Measurements from ENCODE around the gene PAK1.
"Not testable (repeated sequence)": the region's sequence is repeated elsewhere in the genome, so short reads cannot be mapped to it uniquely, and the experiment has no call there.

Gene PAK1

DNA sequence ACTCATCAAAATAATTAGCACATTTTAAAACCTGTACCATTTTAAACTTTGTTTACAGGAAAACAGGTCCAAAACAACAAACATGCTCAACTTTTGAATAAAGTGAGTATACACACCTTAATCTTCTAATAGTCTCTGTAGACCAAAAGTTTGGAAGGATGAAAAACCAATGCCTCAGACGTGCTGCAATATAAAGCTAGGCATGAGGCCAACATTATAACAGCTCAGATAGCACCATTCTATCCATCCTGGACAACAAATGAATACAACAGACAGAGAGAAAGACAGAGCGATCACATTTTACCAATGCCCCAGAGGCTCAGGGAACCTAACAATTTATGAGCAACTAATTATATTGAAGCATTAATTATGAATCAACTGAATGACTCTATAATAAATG lies 77.0 kb downstream of the PAK1 start:
- Histone ChIP-seq H3K9me3 (ENCODE audit: control insufficient read depth in 1 of 2, low read length in 2 of 2) (no peaks in the 10 kb centered on the region), H3K27me3 (ENCODE audit: control insufficient read depth in 1 of 2, insufficient read depth in 2 of 2, low read length in 2 of 2) (no peaks in the 10 kb centered on the region), H3K36me3 (ENCODE audit: control insufficient read depth in 1 of 2, insufficient read depth in 2 of 2, low read length in 2 of 2) (no peaks in the 10 kb centered on the region), H3K27ac (ENCODE audit: low read depth, low read length) (no peak overlapping the region), H3K9ac (ENCODE audit: low read depth in 1 of 2, low read length in 2 of 2) (no peak overlapping the region), H3K4me1 (ENCODE audit: control insufficient read depth in 1 of 2, insufficient read depth in 2 of 2, low read length in 2 of 2) (peaks cover 37 to 59% of the 10 kb centered on the region in 2 donors), H3K4me3 (ENCODE audit: low read depth in 1 of 2, low read length in 2 of 2) (no peak overlapping the region)

DNA sequence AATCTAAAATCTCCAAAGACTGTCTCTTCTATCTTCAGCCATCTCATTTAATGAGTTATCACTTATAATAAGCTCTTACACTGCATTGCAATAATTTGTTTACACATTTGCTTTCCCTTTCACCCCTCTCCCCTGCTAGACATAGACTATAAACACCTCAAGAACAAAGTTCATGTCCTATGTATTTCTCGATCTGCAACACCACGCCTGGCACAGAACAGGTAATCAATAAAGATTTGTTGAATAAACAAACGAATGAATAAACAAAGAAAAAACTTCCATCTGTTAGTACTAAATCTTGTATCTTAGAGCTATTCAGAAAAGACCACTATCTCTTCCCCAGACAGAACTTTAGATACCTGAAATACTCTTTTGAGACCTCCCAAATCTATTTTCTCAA lies 77.6 kb downstream of the PAK1 start:
- Histone ChIP-seq H3K9me3 (ENCODE audit: control insufficient read depth in 1 of 2, low read length in 2 of 2) (no peaks in the 10 kb centered on the region), H3K4me1 (ENCODE audit: control insufficient read depth in 1 of 2, insufficient read depth in 2 of 2, low read length in 2 of 2) (peaks cover 35 to 54% of the 10 kb centered on the region in 2 donors), H3K4me3 (ENCODE audit: low read depth in 1 of 2, low read length in 2 of 2) (no peak overlapping the region), H3K27ac (ENCODE audit: low read depth, low read length) (no peak overlapping the region), H3K27me3 (ENCODE audit: control insufficient read depth in 1 of 2, insufficient read depth in 2 of 2, low read length in 2 of 2) (no peaks in the 10 kb centered on the region), H3K9ac (ENCODE audit: low read depth in 1 of 2, low read length in 2 of 2) (no peak overlapping the region), H3K36me3 (ENCODE audit: control insufficient read depth in 1 of 2, insufficient read depth in 2 of 2, low read length in 2 of 2) (peaks cover 0 to 2% of the 10 kb centered on the region in 2 donors)

DNA sequence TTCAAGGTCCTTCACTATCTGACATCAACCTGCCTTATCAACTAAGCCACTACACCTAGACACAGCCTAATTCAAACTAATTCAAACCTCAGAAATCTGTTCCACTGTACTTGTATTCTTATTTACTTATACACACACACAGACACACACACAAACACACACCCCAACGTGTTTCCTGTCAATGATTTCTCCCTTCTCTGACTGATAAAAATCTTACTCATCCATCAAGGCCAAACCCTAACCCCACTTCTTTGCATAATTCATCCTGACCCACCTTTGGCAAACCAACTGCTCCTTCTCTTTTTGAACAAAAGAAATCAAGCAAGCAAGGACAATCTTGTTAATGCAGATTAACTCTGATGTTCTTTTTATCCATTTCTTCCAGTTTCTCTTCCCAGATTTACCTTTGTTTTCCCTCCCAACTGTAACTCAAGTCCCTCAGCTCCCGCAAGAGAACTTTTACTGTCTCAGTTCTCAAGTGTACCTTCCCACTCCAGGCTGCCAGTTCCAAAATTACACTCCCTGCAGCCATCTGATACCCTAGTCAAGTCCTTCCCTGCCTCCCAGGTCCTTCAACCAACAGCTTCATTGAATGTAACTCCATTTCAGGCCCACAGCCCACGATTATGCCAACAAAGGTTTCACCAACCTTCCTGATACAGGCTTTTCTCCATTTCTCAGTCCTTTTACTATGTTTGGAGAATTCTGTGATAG lies 78.3 kb downstream of the PAK1 start:
- no peak overlapping the region for H3K9ac ChIP-seq (ENCODE audit: low read depth in 1 of 2, low read length in 2 of 2)
- H3K4me3 ChIP-seq (ENCODE audit: low read depth in 1 of 2, low read length in 2 of 2) = no peak overlapping the region
- H3K9me3 ChIP-seq (ENCODE audit: control insufficient read depth in 1 of 2, low read length in 2 of 2) = no peaks in the 10 kb centered on the region
- H3K27ac ChIP-seq (ENCODE audit: low read depth, low read length) = no peak overlapping the region
- peaks cover 31 to 49% of the 10 kb centered on the region in 2 donors for H3K4me1 ChIP-seq (ENCODE audit: control insufficient read depth in 1 of 2, insufficient read depth in 2 of 2, low read length in 2 of 2)
- H3K27me3 ChIP-seq (ENCODE audit: control insufficient read depth in 1 of 2, insufficient read depth in 2 of 2, low read length in 2 of 2) = no peaks in the 10 kb centered on the region
- peaks cover 4 to 5% of the 10 kb centered on the region in 2 donors for H3K36me3 ChIP-seq (ENCODE audit: control insufficient read depth in 1 of 2, insufficient read depth in 2 of 2, low read length in 2 of 2)

DNA sequence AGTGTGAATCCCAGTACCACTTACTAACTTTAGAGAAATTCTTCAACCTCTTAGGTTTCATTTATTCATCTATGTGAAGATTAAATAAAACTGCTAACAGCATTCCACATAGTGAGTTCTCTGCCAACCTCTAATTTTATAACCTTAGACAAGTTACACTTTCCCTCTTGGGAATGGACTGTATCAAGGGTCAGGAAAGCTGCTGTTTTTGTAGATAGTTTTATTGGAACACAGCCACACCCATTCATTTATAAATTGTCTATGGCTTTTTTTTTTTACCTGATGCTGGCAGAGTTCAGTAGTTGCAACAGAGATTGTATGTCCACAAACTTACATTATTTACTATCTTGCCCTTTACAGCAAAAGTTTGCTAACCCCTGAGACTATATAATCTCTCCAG lies 81.1 kb downstream of the PAK1 start:
- Histone ChIP-seq H3K9ac (ENCODE audit: low read depth in 1 of 2, low read length in 2 of 2) (no peak overlapping the region), H3K9me3 (ENCODE audit: control insufficient read depth in 1 of 2, low read length in 2 of 2) (no peaks in the 10 kb centered on the region), H3K36me3 (ENCODE audit: control insufficient read depth in 1 of 2, insufficient read depth in 2 of 2, low read length in 2 of 2) (peaks cover 5% of the 10 kb centered on the region in 2 donors), H3K4me1 (ENCODE audit: control insufficient read depth in 1 of 2, insufficient read depth in 2 of 2, low read length in 2 of 2) (peaks cover 30 to 49% of the 10 kb centered on the region in 2 donors), H3K27ac (ENCODE audit: low read depth, low read length) (no peak overlapping the region), H3K27me3 (ENCODE audit: control insufficient read depth in 1 of 2, insufficient read depth in 2 of 2, low read length in 2 of 2) (no peaks in the 10 kb centered on the region), H3K4me3 (ENCODE audit: low read depth in 1 of 2, low read length in 2 of 2) (no peak overlapping the region)

DNA sequence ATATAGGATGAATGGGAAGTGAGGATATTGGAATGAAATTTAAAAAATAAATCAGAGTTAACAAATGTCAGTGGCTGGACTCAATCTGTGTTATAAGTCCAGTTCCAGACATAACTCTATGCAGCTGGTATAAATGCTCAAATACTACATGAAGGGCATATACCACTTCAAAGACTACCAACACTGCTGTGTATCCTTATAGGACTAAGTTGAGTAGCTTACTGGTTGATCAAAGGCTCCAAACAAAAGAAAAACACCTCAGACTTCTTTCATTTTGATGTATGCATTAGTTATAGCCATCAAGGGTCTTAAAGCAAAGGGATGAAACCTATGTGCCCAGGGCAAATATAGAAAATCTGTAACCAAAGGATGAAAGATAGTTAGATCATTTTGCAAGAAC lies 86.2 kb downstream of the PAK1 start:
- H3K36me3 ChIP-seq (ENCODE audit: control insufficient read depth in 1 of 2, insufficient read depth in 2 of 2, low read length in 2 of 2) = peaks cover 7 to 8% of the 10 kb centered on the region in 2 donors
- no peak overlapping the region for H3K27ac ChIP-seq (ENCODE audit: low read depth, low read length)
- no peak overlapping the region for H3K4me3 ChIP-seq (ENCODE audit: low read depth in 1 of 2, low read length in 2 of 2)
- H3K9ac ChIP-seq (ENCODE audit: low read depth in 1 of 2, low read length in 2 of 2) = no peak overlapping the region
- H3K9me3 ChIP-seq (ENCODE audit: control insufficient read depth in 1 of 2, low read length in 2 of 2) = no peaks in the 10 kb centered on the region
- H3K4me1 ChIP-seq (ENCODE audit: control insufficient read depth in 1 of 2, insufficient read depth in 2 of 2, low read length in 2 of 2) = peaks cover 2 to 6% of the 10 kb centered on the region in 2 donors
- H3K27me3 ChIP-seq (ENCODE audit: control insufficient read depth in 1 of 2, insufficient read depth in 2 of 2, low read length in 2 of 2) = no peaks in the 10 kb centered on the region

DNA sequence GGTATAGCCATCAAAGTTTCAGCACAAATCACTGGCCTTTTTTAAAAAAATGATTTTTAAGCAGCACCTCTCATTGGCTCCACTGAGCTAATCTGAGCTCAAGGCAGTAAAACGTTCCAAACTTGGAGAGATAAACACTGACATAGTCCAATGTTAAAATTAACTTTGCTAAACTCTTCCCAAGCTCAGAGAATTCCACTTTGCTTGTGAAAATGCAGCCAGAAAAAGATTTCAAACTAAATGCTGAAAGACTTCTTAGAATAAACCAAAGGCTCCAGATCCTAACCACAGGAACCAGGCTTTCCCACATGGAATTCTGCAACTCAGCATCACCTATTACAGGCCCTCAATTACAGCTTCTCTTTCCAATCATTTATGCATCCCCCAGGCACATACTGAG lies 87.7 kb downstream of the PAK1 start:
- Histone ChIP-seq H3K9me3 (ENCODE audit: control insufficient read depth in 1 of 2, low read length in 2 of 2) (no peaks in the 10 kb centered on the region), H3K27me3 (ENCODE audit: control insufficient read depth in 1 of 2, insufficient read depth in 2 of 2, low read length in 2 of 2) (no peaks in the 10 kb centered on the region), H3K4me1 (ENCODE audit: control insufficient read depth in 1 of 2, insufficient read depth in 2 of 2, low read length in 2 of 2) (peaks cover under 1 to 4% of the 10 kb centered on the region in 2 donors), H3K9ac (ENCODE audit: low read depth in 1 of 2, low read length in 2 of 2) (no peak overlapping the region), H3K27ac (ENCODE audit: low read depth, low read length) (no peak overlapping the region), H3K4me3 (ENCODE audit: low read depth in 1 of 2, low read length in 2 of 2) (no peak overlapping the region), H3K36me3 (ENCODE audit: control insufficient read depth in 1 of 2, insufficient read depth in 2 of 2, low read length in 2 of 2) (peaks cover 4 to 8% of the 10 kb centered on the region in 2 donors)

DNA sequence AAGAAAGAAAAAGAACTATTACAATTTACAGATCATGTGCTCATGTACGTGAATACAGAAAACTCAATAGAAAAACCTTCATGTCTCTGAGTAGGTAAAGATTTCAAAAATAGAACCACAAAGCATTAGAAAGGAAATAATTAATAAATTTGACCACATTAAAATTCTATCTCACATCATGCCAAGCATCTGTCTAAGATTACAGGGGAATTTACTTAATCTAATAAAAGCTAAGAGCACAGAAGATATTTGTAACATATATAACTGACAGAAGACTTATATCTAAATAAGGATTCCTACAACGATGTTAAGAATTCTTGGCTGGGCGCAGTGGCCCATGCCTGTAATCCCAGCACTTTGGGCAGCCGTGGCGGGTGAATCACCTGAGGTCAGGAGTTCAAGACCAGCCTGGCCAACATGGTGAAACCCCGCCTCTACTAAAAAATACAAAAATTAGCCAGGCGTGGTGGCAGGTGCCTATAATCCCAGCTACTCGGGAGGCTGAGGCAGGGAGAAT lies 88.6 kb downstream of the PAK1 start:
- H3K9ac ChIP-seq (ENCODE audit: low read depth in 1 of 2, low read length in 2 of 2); H3K36me3 ChIP-seq (ENCODE audit: control insufficient read depth in 1 of 2, insufficient read depth in 2 of 2, low read length in 2 of 2); H3K9me3 ChIP-seq (ENCODE audit: control insufficient read depth in 1 of 2, low read length in 2 of 2); H3K27ac ChIP-seq (ENCODE audit: low read depth, low read length); H3K27me3 ChIP-seq (ENCODE audit: control insufficient read depth in 1 of 2, insufficient read depth in 2 of 2, low read length in 2 of 2); H3K4me1 ChIP-seq (ENCODE audit: control insufficient read depth in 1 of 2, insufficient read depth in 2 of 2, low read length in 2 of 2); H3K4me3 ChIP-seq (ENCODE audit: low read depth in 1 of 2, low read length in 2 of 2): not testable (repeated sequence)

DNA sequence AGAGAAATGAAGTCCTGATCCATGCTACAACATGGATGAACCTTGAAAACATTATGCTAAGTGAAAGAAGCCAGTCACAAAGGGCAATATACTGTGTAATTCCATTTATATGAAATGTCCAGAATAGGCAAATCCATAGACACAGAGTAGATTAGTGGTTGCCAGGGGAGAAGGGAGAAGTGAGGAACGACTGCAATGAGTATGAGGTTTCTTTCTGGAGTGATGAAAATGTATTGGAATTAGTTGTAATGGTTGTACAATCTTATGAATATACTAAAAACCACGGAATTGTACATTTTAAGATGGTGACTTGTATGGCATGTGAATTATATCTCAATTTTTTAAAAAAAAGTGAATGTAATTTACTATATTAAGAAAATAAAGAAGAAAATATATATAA lies 89.3 kb downstream of the PAK1 start:
- no peak overlapping the region for H3K27ac ChIP-seq (ENCODE audit: low read depth, low read length)
- H3K9me3 ChIP-seq (ENCODE audit: control insufficient read depth in 1 of 2, low read length in 2 of 2) = no peaks in the 10 kb centered on the region
- peaks cover 9 to 11% of the 10 kb centered on the region in 2 donors for H3K4me1 ChIP-seq (ENCODE audit: control insufficient read depth in 1 of 2, insufficient read depth in 2 of 2, low read length in 2 of 2)
- peaks cover 6 to 7% of the 10 kb centered on the region in 2 donors for H3K36me3 ChIP-seq (ENCODE audit: control insufficient read depth in 1 of 2, insufficient read depth in 2 of 2, low read length in 2 of 2)
- H3K27me3 ChIP-seq (ENCODE audit: control insufficient read depth in 1 of 2, insufficient read depth in 2 of 2, low read length in 2 of 2) = no peaks in the 10 kb centered on the region
- no peak overlapping the region for H3K4me3 ChIP-seq (ENCODE audit: low read depth in 1 of 2, low read length in 2 of 2)
- H3K9ac ChIP-seq (ENCODE audit: low read depth in 1 of 2, low read length in 2 of 2) = no peak overlapping the region

DNA sequence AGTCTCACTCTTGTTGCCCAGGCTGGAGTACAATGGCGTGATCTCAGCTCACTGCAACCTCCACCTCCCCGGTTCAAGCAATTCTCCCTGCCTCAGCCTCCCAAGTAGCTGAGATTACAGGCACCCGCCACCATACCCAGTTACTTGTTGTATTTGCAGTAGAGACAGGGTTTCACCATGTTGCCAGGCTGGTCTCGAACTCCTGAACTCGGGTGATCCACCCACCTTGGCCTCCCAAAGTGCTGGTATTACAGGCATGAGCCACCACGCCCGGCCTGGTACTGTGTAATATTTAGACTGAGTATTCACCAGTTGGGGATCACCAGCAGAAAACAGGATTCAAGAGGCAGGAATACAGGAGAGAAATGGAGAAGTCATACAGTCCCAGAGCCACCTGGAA lies 90.5 kb downstream of the PAK1 start:
- H3K9ac ChIP-seq (ENCODE audit: low read depth in 1 of 2, low read length in 2 of 2); H3K9me3 ChIP-seq (ENCODE audit: control insufficient read depth in 1 of 2, low read length in 2 of 2); H3K4me3 ChIP-seq (ENCODE audit: low read depth in 1 of 2, low read length in 2 of 2); H3K27me3 ChIP-seq (ENCODE audit: control insufficient read depth in 1 of 2, insufficient read depth in 2 of 2, low read length in 2 of 2); H3K27ac ChIP-seq (ENCODE audit: low read depth, low read length): not testable (repeated sequence)
- H3K36me3 ChIP-seq (ENCODE audit: control insufficient read depth in 1 of 2, insufficient read depth in 2 of 2, low read length in 2 of 2) = peaks cover 15 to 18% of the 10 kb centered on the region in 2 donors
- H3K4me1 ChIP-seq (ENCODE audit: control insufficient read depth in 1 of 2, insufficient read depth in 2 of 2, low read length in 2 of 2) = peaks cover 9 to 11% of the 10 kb centered on the region in 2 donors

DNA sequence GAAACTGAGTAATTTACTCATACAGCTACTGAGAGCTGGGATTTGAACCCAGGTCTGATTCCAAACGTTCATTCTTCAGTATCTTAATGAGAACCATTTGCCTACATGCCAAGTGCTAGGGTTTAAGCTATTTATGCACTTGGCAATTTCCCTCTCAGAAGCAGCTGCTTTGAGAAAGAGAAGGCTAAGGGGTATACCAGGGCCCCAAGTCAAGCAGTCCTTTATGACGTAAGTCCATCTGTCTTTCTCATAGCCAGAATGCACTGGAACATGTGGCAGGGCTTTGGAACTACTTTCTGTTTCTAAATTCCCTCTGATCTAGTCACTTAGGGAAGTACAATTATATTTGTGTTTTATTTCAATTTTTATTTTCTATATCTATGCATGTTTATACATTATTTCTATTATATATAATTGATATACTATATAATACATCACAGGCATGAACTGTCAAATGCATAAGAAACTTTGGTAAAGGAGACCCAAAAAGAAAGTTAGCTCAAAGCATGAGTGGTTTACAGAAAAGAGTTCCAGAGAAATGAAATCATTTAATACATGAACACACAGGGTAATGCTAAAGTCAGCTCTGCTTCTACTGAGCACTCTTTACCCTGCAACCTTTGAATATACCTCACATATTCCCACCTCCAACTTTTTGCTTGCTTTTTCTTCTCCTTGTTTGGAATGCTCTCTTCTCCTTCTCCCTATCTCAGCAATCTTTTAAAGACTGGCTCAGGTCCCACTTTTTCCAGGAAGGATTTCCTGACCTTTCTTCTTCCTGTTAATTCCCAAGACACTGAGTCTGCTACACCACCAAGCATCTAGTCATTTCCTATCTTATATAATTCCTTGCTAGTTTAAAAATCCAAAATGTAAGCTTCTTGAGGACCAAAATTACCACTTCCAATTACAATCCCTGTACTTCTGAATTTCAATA lies 91.9 kb downstream of the PAK1 start:
- H3K27ac ChIP-seq (ENCODE audit: low read depth, low read length) = no peak overlapping the region
- H3K9ac ChIP-seq (ENCODE audit: low read depth in 1 of 2, low read length in 2 of 2) = no peak overlapping the region
- no peaks in the 10 kb centered on the region for H3K27me3 ChIP-seq (ENCODE audit: control insufficient read depth in 1 of 2, insufficient read depth in 2 of 2, low read length in 2 of 2)
- H3K4me3 ChIP-seq (ENCODE audit: low read depth in 1 of 2, low read length in 2 of 2) = no peak overlapping the region
- peaks cover 13 to 22% of the 10 kb centered on the region in 2 donors for H3K36me3 ChIP-seq (ENCODE audit: control insufficient read depth in 1 of 2, insufficient read depth in 2 of 2, low read length in 2 of 2)
- H3K4me1 ChIP-seq (ENCODE audit: control insufficient read depth in 1 of 2, insufficient read depth in 2 of 2, low read length in 2 of 2) = peaks cover 9 to 11% of the 10 kb centered on the region in 2 donors
- no peaks in the 10 kb centered on the region for H3K9me3 ChIP-seq (ENCODE audit: control insufficient read depth in 1 of 2, low read length in 2 of 2)
